GM21737 (cell line): Measurements from ENCODE around the gene GUCY2D.
"Not testable (repeated sequence)": the region's sequence is repeated elsewhere in the genome, so short reads cannot be mapped to it uniquely, and the experiment has no call there.

ENCODE experiments used
- ATAC-seq: cut with Tn5 transposase; IDR thresholded peaks from one replicate; pipeline ENCODE4 v1.9.1; 2021; ENCODE audit warnings: mild to moderate bottlenecking, moderate library complexity; ENCODE audit not compliant: unreplicated experiment

Gene GUCY2D

DNA sequence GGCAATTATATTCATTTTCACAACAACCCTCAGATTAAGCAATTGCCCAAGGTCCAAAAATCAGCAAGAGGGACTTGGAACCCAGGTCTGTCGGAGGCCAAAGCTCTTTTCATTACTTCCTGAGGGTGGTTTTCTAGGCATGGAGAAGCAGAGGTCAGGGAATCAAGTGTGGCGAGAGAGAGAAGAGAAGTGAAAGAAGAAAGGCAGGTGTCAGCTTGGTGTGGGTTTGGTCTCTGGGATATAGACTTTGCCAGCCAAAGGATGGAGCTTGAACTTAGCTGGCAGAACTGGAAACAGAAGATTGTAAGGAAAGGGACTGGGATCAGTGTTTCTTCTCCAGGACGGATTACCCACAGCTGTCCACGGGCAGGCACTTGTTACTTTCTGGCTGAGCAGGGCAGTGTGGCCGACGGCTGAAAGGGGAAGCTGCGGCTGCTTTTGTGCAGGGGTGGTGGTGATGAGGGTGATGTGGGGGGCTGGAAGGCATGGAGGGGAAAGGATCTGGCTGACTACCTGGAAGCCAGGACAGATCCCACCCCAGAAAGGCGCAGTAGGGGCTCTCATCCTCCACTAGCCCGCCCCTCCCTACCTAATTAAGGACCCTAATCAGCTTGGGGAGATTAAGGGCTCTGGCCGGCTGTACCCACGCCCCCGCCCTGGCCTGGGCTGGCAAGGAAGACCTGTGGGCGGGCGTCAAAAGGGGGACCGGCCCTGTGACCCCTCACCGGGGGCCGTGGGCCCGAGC, at the start of gene GUCY2D:
Gene GUCY2D, plus strand, starts transcription at position 640 of the 745 bp plus-strand sequence. CDS start 433 bp downstream, outside the sequence.
- ATAC-seq = no peak

DNA sequence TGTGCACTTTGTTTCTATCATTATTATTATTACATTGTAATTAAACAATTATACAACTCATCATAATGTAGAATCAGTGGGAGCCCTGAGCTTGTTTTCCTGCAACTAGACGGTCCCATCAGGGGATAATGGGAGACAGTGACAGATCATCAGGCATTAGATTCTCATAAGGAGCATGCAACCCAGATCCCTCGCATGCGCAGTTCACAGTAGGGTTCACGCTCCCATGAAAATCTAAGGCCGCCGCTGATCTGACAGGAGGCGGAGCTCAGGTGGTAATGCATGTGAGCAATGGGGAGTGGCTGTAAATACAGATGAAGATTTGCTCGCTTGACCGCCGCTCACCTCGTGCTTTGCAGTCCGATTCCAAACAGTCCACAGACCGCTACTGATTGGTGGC, 49.1 kb upstream of the GUCY2D start:
- not testable (repeated sequence) for ATAC-seq

DNA sequence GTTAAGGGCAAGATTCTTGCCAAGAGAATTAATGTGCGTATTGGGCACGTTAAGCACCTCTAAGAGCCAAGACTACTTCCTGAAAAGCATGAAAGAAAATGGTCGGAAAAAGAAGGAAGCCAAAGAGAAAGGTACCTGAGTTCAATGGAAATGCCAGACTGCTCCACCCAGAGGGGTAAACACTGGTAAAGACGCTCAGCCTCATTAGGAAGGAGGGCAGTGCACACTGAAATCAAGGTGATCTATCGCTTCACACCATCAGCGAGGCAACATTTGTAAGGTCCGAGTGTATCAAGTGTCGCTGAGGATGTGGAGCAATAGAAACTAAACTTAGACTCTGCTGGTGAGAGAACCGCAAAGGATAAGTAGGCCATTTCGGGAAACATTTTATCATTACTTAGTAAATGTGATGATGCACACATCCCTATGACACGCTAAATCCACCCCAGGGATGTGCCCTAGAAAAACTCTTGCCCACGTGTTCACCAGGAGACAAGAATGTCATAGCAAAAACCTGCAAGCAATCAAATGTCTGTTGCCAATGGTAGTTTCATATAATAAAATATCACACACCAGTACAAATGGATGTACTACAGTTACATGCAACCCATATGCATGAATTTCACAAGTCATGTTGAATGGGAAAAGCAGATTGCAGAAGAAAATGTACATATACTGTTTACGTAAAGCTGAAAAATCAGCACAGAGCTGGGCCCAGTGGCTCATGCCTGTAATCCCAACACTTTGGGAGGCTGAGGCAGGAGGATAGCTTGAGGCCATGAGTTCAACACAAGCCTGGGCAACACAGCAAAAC, 46.8 kb upstream of the GUCY2D start:
- ATAC-seq = no peak

DNA sequence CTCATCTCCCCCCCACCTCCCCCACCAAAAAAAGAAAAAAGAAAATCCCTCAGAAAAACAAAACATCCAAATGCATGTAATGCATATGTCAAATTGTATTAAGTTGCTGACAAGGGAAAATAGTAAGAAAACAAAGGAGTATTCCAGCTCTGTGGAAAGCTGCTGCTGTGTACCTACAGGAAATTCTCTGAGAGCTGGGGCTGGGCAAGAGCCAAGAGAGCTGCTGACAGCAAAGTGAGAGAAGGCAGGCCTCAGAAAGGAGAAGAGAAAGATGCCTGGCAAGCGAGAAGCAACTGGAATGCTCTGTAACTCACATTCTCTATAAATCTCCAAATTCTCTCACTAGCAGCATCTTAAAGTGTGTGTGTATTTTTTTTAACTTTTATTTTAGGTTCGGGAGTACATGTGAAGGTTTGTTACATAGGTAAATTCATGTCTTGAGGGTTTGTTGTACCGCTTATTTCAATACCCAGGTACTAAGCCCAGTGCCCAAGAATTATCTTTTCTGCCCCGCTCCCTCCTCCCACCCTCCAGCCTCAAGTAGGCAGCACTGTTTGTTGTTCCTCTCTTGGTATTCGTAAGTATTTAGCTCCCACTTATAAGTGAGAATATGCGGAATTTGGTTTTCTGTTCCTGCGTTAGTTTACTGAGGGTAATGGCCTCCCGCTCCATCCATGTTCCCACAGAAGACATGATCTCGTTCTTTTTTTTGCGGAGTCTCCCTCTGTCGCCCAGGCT, 46.0 kb upstream of the GUCY2D start:
- ATAC-seq = no peak

DNA sequence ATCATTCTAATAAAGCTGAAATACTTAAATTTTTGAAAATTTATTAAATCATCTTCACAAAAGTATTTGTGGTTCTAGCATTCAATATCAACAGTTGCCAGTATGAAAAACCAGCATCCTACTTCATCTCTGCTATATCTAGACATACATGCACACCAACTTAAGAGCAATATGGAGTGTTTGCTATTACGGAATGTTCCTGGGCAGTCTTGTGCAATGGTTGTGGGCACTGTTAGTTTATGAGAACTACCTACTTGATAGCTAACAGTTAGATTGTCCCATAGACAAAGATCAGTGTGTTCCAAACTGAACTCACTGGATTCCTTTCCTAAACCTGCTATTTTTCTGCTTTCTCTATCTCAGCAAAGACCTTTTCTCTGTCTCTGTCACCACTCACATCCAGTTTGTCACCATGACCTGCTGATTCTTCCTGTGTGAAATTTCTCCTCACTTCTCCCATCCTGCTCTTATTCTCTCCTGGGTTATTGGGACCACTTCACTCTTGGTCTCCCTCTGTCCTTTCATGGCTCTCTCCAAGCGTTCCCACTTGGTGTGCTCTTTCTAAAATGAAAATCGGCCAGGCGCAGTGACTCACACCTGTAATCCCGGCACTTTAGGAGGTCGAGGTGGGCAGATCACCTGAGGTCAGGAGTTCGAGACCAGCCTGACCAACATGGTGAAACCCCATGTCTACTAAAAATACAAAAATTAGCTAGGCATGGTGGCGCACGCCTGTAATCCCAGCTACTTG, 42.7 kb upstream of the GUCY2D start:
- no peak for ATAC-seq

DNA sequence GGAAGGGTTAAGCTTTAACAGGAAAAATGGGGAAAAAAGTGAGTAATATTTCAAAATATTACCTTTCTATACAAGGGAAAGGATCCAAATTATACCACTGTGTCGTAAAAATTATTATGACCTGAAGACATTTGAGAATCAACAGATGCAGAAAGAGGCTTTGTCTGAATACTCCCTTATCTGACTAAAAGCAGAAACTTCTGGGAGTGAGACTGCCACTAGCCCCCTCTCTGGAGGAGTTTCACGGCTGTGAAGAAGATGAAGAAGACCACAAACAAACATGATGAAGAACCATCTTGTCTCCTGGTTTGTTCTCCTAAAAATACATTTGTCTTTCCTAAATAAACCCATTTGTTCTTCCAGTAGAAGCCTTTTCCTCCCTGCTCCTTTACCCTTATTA, 41.0 kb upstream of the GUCY2D start:
- ATAC-seq = no peak

DNA sequence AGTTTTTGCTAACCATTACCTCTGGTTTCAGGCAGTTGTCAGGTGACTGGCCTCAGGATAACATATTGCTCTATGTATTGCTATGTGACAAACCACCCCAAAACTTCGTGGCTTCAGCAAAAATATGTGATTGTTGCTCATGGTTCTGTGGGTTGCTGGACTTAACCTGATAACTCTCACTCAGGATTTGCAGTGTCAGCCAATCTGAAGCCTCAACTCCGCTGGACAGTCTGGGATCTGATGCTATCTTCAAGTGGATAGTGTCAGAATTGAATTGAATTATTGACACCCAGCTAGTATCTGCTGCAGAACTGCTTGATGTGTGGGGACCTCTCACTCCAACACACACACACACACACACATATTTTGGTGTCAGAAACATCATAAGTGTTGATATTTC, 34.7 kb upstream of the GUCY2D start:
- ATAC-seq = no peak

DNA sequence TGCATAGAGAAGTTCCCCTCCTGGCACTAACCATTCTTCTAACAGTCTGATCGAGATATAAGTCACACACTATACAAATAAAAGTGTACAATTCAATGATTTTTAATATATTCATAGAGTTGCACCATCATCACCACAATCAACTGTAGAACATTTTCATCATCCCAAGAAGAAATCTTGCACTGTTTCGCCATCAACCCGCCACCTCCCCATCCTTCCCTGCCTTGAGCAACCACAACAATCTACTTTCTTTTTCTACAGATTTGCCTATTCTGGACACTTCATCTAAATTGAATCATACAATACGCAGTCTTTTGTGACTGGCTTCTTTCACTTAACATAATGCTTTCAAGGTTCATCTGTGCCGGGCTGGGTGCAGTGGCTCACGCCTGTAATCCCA, 33.0 kb upstream of the GUCY2D start:
- ATAC-seq = no peak

DNA sequence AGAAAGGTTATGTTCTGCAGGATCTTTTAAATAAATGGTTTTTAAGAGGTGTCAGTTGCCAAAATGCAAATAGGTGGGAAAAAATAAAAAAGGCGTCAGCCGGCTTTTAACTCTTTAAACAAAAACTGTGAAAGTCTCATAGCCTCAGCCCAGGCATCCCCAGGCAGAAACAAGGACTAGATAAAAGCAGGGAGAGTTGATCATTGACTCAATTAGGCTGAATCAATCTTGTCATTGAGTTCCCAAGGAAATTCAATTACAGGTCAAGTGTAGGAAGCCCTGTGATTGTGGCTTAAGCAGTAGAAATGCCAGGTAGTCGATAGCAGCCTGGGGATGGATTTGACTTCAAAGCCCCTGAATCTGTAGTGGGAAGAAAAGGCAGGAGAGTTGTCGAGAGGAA, 30.8 kb upstream of the GUCY2D start:
- no peak for ATAC-seq

DNA sequence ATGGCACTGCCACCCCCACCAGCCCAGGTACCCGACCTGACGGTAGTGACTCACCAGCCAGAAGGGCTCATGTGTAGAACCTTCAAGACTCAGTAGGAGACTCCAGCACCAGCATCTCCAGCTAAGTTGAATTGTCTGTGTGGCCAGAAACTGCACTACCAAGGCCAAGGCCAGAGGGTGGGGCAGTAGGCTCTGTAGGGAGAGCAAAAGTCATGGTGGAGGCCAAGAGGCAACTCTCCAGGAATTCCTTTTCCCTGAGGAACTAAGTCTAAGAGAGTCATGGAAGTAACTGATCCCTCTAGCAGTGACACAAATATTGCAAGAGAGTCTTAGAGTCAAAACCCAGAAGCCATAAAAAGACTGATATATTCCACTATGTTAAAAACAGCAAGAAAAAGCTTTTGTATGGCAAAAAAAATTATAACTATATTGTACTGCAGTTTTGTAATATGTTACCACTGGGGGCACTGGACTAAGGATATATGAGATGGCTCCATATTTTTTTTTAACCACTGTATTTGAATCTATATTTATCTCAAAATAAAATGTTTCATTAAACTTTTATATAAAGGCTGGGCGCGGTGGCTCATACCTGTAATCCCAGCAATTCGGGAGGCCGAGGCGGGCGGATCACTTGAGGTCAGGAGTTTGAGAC, 30.2 kb upstream of the GUCY2D start:
- no peak for ATAC-seq

DNA sequence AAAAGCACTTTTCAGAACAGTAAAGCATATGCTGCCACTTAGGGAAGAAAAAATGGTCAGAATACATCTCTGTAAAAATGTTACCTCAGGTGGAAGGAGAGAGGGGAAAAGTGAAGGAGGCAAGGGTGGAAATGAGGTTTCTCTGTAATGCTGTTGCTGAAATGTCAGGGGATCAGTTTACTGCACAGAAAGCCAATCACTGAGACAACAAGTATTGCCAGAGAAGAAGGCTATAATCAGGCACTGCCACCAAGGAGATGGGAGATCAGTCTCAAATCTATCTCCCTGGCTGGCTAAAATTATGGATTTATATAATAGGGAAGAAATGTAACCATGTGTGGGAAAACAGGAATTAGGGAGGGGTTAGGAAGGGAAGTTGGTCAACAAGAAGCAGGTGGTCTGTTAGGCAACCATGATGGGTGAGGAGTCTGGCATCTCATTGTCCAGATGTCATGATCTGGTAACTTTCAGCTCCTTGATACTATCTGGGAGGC, 27.7 kb upstream of the GUCY2D start:
- no peak for ATAC-seq

DNA sequence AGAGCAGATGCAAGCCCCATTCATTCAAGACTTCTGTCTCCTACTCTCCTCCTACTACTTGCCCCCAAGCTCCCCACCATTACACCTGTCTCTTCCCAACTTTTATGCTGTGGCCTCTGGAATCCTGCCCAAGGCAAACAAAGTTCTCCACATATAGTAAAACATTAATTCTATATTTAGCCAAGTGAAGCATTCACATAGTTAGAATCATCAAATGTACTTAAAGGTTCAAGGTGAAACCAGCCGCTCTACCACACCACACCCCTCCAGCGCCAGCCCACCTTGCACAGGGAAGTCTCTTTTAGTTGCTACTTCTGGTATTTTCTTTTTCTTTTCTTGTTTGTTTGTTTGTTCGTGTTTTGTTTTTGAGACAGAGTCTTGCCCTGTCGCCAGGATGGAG, 25.4 kb upstream of the GUCY2D start:
- no peak for ATAC-seq

DNA sequence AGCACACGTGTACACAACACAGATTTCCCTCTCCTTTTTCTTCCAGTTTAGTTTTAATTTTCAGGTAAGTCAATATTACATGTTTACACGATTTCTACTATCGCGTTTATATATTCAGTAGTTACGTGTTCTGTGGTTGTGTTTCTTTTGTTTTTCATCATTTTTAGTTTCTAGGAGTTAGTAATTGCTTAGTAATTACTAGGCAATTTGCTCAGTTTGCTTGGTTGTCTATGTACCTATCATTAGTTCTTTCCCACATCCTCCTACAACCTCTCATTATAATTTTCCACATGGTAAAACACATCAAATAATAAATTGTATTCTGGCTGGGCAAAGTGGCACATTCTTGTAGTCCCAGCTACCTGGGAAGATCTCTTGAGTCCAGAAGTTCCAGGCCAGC, 24.6 kb upstream of the GUCY2D start:
- ATAC-seq = no peak

DNA sequence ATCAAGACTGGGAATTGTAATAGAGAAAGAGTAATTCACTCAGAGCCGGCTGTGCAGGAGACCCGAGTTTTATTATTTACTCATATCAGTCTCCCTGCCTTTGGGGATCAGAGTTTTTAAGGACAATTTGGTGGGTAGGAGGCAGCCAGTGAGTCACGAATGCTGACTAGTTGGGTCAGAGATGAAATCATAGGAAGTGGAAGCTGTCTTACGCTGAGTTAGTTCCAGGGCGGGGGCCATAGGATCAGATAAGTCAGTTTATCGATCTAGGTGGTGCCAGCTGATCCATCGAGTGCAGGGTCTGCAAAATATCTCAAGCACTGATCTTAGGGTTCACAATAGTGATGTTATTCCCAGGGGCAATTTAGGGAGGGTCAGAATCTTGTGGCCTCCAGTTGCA, 20.2 kb upstream of the GUCY2D start:
- no peak for ATAC-seq

DNA sequence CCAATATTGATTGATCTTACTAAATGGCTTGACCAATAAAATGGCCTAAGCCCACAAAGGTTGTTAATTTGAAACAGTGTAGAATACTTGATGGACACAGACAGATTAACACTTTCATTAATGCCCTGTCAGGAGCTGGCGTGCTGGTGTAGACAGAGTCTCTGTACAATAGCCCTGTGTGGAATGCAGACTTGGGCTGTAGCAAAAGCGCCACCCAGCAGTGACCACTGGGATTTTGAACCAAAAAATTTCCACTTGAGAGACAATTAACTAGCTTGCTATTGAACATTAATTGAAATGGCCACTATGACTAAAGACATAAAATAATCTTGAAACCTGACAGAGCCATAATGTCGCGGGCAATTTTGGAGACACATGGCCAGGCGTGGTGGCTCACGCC, 19.7 kb upstream of the GUCY2D start:
- ATAC-seq = no peak

DNA sequence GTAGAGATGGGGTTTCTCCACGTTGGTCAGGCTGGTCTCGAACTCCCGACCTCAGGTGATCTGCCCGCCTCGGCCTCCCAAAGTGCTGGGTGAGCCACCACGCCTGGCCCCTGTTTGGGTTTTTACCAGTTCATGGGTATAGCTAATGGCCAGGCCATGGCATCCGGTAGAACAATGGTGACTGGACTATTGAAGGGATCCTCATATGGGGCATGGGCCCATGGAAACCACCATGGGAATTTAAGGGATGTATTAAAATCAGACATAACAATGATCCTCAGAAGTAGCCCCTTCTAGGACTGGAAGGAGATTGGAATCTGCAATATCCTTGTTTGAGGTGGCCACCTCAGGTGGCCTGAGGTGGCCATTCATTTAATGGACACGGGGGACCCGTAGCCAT, 17.5 kb upstream of the GUCY2D start:
- ATAC-seq = no peak

DNA sequence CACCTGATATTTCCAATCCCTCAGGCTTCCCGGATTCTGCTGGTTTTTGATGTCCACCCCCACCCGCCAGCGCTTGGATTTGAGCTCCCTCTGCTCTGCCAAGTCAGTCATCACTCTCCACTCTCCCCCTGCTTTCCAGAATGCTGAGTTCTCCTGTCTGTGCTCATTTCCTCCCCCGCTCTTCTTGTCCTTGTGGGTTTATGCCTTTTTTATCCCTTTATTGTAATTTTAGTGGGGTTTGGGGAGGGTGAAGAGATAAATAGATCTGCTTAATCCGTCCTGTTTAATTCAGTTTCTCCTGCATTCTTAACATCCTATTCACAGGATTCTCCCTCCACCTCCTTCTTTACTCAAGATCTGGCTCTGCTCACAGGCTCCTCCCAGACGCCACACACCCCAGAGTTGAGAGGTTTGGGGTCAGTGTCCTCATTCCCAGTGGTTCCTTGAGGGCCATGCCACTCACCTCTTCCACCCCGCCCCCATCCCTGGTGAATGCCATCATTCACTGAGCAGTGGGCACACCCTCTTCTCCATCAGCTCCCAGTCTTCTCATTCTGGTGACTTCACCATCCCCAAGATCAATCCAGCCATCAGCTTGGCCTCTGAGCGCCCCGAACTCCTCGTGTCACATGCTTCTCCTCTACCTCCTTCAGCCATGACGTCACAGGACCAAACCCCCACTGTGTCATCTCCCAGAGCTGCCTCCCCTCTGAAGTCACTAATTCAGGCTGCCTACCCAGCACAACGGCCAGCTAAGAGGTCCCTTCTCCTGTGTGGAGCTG, 15.1 kb upstream of the GUCY2D start:
- no peak for ATAC-seq

DNA sequence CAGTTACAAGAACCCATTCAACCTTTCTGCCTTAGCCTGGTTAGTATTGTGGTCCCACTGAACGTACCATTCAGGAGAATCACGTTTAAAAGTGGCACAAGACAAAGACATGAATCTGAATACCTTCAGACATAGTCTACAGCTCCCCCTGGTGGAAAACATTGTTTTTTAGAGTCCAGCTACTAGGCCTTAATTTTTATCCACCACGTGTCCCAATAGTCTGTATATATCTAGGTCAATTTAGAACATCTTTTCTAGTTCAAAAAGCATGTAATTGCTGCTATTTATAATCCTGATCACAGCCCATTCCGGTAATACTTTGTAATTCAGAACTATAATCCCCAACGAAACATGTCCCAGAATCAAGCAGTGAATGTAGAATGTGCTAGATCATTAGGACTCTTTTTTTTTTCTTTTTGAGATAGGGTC, 13.7 kb upstream of the GUCY2D start:
- no peak for ATAC-seq
